HepG2 (cell line): ENCODE results near the gene SS18L1. TPM values are rescaled to one million over a fixed set of nuclear protein-coding genes. Genes with fewer than 3 reads are reported as not detected.
A peak's percentile ranks its signal among the peaks of the same experiment; 100 is the strongest.

Experiments used
- BRF2 ChIP-seq: sonication (generic); formaldehyde crosslinking; IDR thresholded peaks from 2 replicates; pipeline ENCODE4 v1.8.1; 2022; ENCODE audit warnings: mild to moderate bottlenecking, missing genetic modification reagents
- CENPBD1 ChIP-seq: sonication (generic); formaldehyde crosslinking; IDR thresholded peaks from 2 replicates; pipeline ENCODE4 v1.8.0; 2022; ENCODE audit warnings: missing genetic modification reagents, low read depth, mild to moderate bottlenecking, borderline replicate concordance
- HNRNPL ChIP-seq: fragments of 200-400 bp; formaldehyde crosslinking; IDR thresholded peaks from 2 replicates; pipeline ENCODE4 v1.6.1; 2017; ENCODE audit warnings: mild to moderate bottlenecking, low read depth, low read length
- HNRNPLL ChIP-seq: fragments of 200-400 bp; formaldehyde crosslinking; IDR thresholded peaks from 2 replicates; pipeline ENCODE4 v1.6.1; 2017; ENCODE audit warnings: mild to moderate bottlenecking, low read depth, low read length; ENCODE audit not compliant: poor library complexity, severe bottlenecking
- MATR3 ChIP-seq: sonication (generic); formaldehyde crosslinking; IDR thresholded peaks from 2 replicates; pipeline ENCODE4 v1.4.0; 2020; ENCODE audit warnings: missing genetic modification reagents
- MXI1 ChIP-seq: IDR thresholded peaks from 3 replicates; pipeline ENCODE4 v1.6.1; 2012; ENCODE audit warnings: low read depth, low read length, inconsistent platforms, borderline replicate concordance
- PLRG1 ChIP-seq: fragments of 450-650 bp; conservative IDR thresholded peaks from 2 replicates; pipeline ENCODE4 v1.6.1; 2016
- RBAK ChIP-seq: sonication (generic); formaldehyde crosslinking; IDR thresholded peaks from 2 replicates; pipeline ENCODE4 v1.5.1; 2020; ENCODE audit warnings: mild to moderate bottlenecking, missing genetic modification reagents
- SOX13 ChIP-seq, 3 experiments: fragments of 450-650 bp in 1 of 3; sonication (generic) in 1 of 3; formaldehyde crosslinking in 1 of 3; IDR thresholded peaks in 2 of 3; conservative IDR thresholded peaks in 1 of 3; 2 replicates each; pipeline versions ENCODE4 v1.5.0 to v1.6.1; 2016 to 2020; ENCODE audit warnings: antibody characterized with exemption in 1 of 3, mild to moderate bottlenecking in 1 of 3, missing compliant biosample characterization in 1 of 3, missing genetic modification reagents in 1 of 3, moderate library complexity in 1 of 3
- SYNCRIP ChIP-seq: fragments of 200-400 bp; formaldehyde crosslinking; IDR thresholded peaks from 2 replicates; pipeline ENCODE4 v1.6.1; 2018; ENCODE audit warnings: mild to moderate bottlenecking, low read depth, low read length; ENCODE audit not compliant: insufficient read depth
- TCF7 ChIP-seq: sonication (generic); IDR thresholded peaks from 2 replicates; pipeline ENCODE4 v1.6.1; 2016; ENCODE audit warnings: antibody characterized with exemption, low read depth
- ZBTB10 ChIP-seq: sonication (generic); formaldehyde crosslinking; IDR thresholded peaks from 2 replicates; pipeline ENCODE4 v1.4.0; 2020; ENCODE audit warnings: missing genetic modification reagents, borderline replicate concordance
- ZBTB14 ChIP-seq: sonication (generic); formaldehyde crosslinking; IDR thresholded peaks from 2 replicates; pipeline ENCODE4 v1.4.0; 2020; ENCODE audit warnings: missing genetic modification reagents
- ZBTB7A ChIP-seq: sonication (generic); formaldehyde crosslinking; IDR thresholded peaks from 2 replicates; pipeline ENCODE4 v1.8.0; 2022; ENCODE audit warnings: mild to moderate bottlenecking, missing genetic modification reagents
- ZC3H4 ChIP-seq: sonication (generic); formaldehyde crosslinking; IDR thresholded peaks from 2 replicates; pipeline ENCODE4 v1.4.0; 2020; ENCODE audit warnings: missing genetic modification reagents, borderline replicate concordance
- ZNF18 ChIP-seq: sonication (generic); formaldehyde crosslinking; IDR thresholded peaks from 2 replicates; pipeline ENCODE4 v1.8.0; 2022; ENCODE audit warnings: mild to moderate bottlenecking, missing genetic modification reagents; ENCODE audit not compliant: insufficient replicate concordance
- ZNF383 ChIP-seq: sonication (generic); formaldehyde crosslinking; IDR thresholded peaks from 2 replicates; pipeline ENCODE4 v1.4.0; 2020; ENCODE audit warnings: missing genetic modification reagents, mild to moderate bottlenecking, borderline replicate concordance
- ZNF530 ChIP-seq: sonication (generic); formaldehyde crosslinking; IDR thresholded peaks from 2 replicates; pipeline ENCODE4 v1.5.0; 2020; ENCODE audit warnings: low read depth, mild to moderate bottlenecking, missing genetic modification reagents
- ZNF704 ChIP-seq: sonication (generic); formaldehyde crosslinking; IDR thresholded peaks from 2 replicates; pipeline ENCODE4 v1.8.1; 2023; ENCODE audit warnings: mild to moderate bottlenecking, inconsistent platforms, moderate library complexity, missing genetic modification reagents, borderline replicate concordance
- ZSCAN31 ChIP-seq: sonication (generic); formaldehyde crosslinking; IDR thresholded peaks from 2 replicates; pipeline ENCODE4 v1.5.0; 2020; ENCODE audit warnings: low read depth, mild to moderate bottlenecking, missing genetic modification reagents
- polyA plus RNA-seq, 8 experiments: library from polyadenylated mRNA; depleted of rRNA in 3 of 8; stranded (reverse) in 7 of 8; unstranded in 1 of 8; fragments of >200 nt; fragmentation: Illumina TruSeq in 4 of 8; extraction: Trizol in 4 of 8; gene quantifications; 2 replicates each; pipeline versions ENCODE4 v1.2.1 to v1.2.3, GENCODE V29; 2011 to 2016; ENCODE audit warnings: low read depth in 4 of 8, missing spikeins in 1 of 8, mixed read lengths in 1 of 8; ENCODE audit not compliant: insufficient read depth in 1 of 8
- total RNA-seq, 5 experiments: library from RNA; depleted of rRNA; stranded (reverse); fragments of >200 nt; fragmentation: Illumina TruSeq; extraction: Trizol; gene quantifications; 2 replicates each; pipeline ENCODE4 v1.2.3, GENCODE V29; 2016; ENCODE audit warnings: low read depth in 1 of 5

Gene SS18L1
- total and polyA plus RNA-seq, 2 of the 13 experiments (the other 11 are each of a cell fraction or from before 2014, with no cell fraction given), result 17.8 to 27.6 TPM

- TF ChIP-seq ZBTB14 (CRISPR knock-in tag) (no peak), ZNF18 (no peak), HNRNPLL (no peak), MATR3 (CRISPR knock-in tag) (no peak), PLRG1 (no peak), SYNCRIP (no peak), ZSCAN31 (no peak), ZNF383 (CRISPR knock-in tag) (no peak), ZBTB7A (CRISPR knock-in tag) (no peak; the same call in 1 of the 2 replicates), RBAK (no peak), ZNF530 (CRISPR knock-in tag) (no peak), BRF2 (no peak; the same call in 1 of the 2 replicates), SOX13 (IDR thresholded peaks at IDR 0.05) (no peak), SOX13 (CRISPR knock-in tag; conservative IDR thresholded peaks at IDR 0.05 in 1 of 2, IDR thresholded peaks at IDR 0.05 in 1 of 2) (no peak), ZBTB10 (no peak), ZNF704 (CRISPR knock-in tag) (no peak), ZC3H4 (no peak), HNRNPL (peak; percentile 89), TCF7 (no peak), CENPBD1 (no peak), MXI1 (peak; percentile 69; the same call in 1 of the 3 replicates)
Measured at GRCh38 chr20:62119591-62120364, 23.8 kb upstream of the SS18L1 start (continued).
